Osteoblast (primary cell): ENCODE measurements around the gene TPGS1. TPM values are rescaled to one million over a fixed set of nuclear protein-coding genes. Genes with fewer than 3 reads are reported as not detected.

Experiments
- DNase-seq: peaks from one replicate; pipeline ENCODE4 v3.0.0; 2011; ENCODE audit warnings: low spot score, mixed read lengths; ENCODE audit not compliant: insufficient read length; ENCODE audit errors: missing footprints
- H2AFZ ChIP-seq: 2 replicates; pipeline ENCODE4 v1.6.0; 2011; ENCODE audit warnings: mild to moderate bottlenecking, low read length
- H3K27ac ChIP-seq: 2 replicates; pipeline ENCODE4 v1.5.1; 2011; ENCODE audit warnings: mild to moderate bottlenecking, low read depth, low read length, moderate library complexity
- H3K27me3 ChIP-seq: 2 replicates; pipeline ENCODE4 v1.6.0; 2012; ENCODE audit warnings: mild to moderate bottlenecking, control low read depth, inconsistent platforms, low read length, moderate library complexity; ENCODE audit not compliant: insufficient read depth
- H3K36me3 ChIP-seq: 2 replicates; pipeline ENCODE4 v1.5.1; 2011; ENCODE audit warnings: mild to moderate bottlenecking, low read length, control low read depth, moderate library complexity; ENCODE audit not compliant: insufficient read depth
- H3K4me1 ChIP-seq: 2 replicates; pipeline ENCODE4 v1.5.1; 2011; ENCODE audit warnings: mild to moderate bottlenecking, low read length, control low read depth, moderate library complexity; ENCODE audit not compliant: insufficient read depth
- H3K4me2 ChIP-seq: 2 replicates; pipeline ENCODE4 v1.6.0; 2011; ENCODE audit warnings: mild to moderate bottlenecking, low read length; ENCODE audit not compliant: insufficient read depth
- H3K4me3 ChIP-seq: fragments of 200-600 bp; sonication (generic); 3 replicates; pipeline ENCODE4 v1.5.1; 2012; ENCODE audit warnings: mild to moderate bottlenecking, low read length, inconsistent platforms; ENCODE audit not compliant: insufficient read depth
- H3K79me2 ChIP-seq: 2 replicates; pipeline ENCODE4 v1.6.0; 2012; ENCODE audit warnings: mild to moderate bottlenecking, low read length, control low read depth, inconsistent platforms; ENCODE audit not compliant: insufficient read depth
- H3K9me3 ChIP-seq: 2 replicates; pipeline ENCODE4 v1.5.1; 2011; ENCODE audit warnings: low read depth, low read length, control low read depth
- H4K20me1 ChIP-seq: 2 replicates; pipeline ENCODE4 v1.6.0; 2012; ENCODE audit warnings: mild to moderate bottlenecking, low read length, control low read depth; ENCODE audit not compliant: insufficient read depth
- total RNA-seq: library from RNA; depleted of rRNA; stranded (reverse); fragments of >200 nt; gene quantifications from 2 replicates; pipeline ENCODE4 v1.2.3, GENCODE V29; 2012
- TF ChIP-seq, protein P1 (sequence below): IDR thresholded peaks from 2 replicates; pipeline ENCODE4 v1.5.1; 2011; ENCODE audit warnings: mild to moderate bottlenecking, low read depth, low read length, moderate library complexity; ENCODE audit errors: extremely low read depth

TPGS1 gene
- total RNA-seq, 1 donor: 47.8 TPM

GRCh38 chr19:468587-469256 is 38.6 kb upstream of the TPGS1 start:
- Histone ChIP-seq H3K4me1 (peaks cover 3% of the 10 kb centered on the region), H3K27ac (no peak overlapping the region), H3K27me3 (no peaks in the 10 kb centered on the region), H3K9me3 (no peaks in the 10 kb centered on the region), H3K36me3 (no peaks in the 10 kb centered on the region), H3K4me2 (no peak overlapping the region), H3K79me2 (no peaks in the 10 kb centered on the region), H4K20me1 (no peaks in the 10 kb centered on the region), H2AFZ (no peak overlapping the region), H3K4me3 (no peak overlapping the region)
- TF ChIP-seq, protein P1, sequence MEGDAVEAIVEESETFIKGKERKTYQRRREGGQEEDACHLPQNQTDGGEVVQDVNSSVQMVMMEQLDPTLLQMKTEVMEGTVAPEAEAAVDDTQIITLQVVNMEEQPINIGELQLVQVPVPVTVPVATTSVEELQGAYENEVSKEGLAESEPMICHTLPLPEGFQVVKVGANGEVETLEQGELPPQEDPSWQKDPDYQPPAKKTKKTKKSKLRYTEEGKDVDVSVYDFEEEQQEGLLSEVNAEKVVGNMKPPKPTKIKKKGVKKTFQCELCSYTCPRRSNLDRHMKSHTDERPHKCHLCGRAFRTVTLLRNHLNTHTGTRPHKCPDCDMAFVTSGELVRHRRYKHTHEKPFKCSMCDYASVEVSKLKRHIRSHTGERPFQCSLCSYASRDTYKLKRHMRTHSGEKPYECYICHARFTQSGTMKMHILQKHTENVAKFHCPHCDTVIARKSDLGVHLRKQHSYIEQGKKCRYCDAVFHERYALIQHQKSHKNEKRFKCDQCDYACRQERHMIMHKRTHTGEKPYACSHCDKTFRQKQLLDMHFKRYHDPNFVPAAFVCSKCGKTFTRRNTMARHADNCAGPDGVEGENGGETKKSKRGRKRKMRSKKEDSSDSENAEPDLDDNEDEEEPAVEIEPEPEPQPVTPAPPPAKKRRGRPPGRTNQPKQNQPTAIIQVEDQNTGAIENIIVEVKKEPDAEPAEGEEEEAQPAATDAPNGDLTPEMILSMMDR: no peak
- no peak for DNase-seq

DNA sequence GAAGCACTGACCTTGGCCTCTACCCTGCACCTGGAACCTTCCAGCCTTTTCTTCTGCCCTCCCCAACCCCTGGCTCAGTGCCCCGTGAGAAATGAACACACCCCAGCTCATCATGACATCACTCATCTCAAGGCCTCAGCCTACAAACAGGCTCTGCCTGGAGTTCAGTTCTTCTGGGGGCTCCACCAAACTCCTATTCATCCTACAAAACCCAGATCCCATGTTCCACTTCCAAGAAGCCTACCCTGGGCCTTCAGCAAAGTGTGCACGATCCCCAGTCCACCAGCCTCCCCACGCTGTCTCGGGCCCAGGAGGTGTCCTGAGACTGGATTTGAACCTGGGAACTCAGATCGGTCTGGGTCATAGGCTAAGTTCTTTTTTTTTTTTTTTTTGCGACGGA is 37.5 kb upstream of the TPGS1 start:
- Histone ChIP-seq H3K27ac (no peak overlapping the region), H2AFZ (no peak overlapping the region), H3K4me2 (no peak overlapping the region), H3K79me2 (no peaks in the 10 kb centered on the region), H3K36me3 (no peaks in the 10 kb centered on the region), H3K27me3 (no peaks in the 10 kb centered on the region), H3K4me3 (no peak overlapping the region), H4K20me1 (no peaks in the 10 kb centered on the region), H3K4me1 (peaks cover 8% of the 10 kb centered on the region), H3K9me3 (no peaks in the 10 kb centered on the region)
- TF ChIP-seq, protein P1: no peak
- no peak for DNase-seq

DNA sequence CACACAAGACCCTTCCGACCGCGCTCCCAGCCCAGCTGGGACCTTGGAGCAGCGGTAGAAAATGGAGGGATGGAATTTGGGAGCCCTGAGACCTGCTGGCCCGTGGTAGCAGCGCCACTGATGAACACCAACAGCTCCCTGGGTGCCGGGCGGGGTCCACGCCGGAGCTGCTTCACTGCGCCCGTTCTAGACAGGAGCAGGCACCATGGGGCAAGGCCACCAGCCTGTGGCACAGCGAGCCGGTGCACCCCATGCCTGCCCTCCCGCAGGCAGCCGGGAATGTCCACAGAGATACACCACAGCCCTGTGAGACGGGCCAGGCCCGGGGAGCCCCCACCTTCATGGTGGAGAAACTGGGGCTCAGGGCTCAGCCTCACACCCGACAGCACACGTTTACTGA is 36.6 kb upstream of the TPGS1 start:
- DNase-seq: no peak
- TF ChIP-seq, protein P1: no peak
- peaks cover 8% of the 10 kb centered on the region for H3K4me1 ChIP-seq
- no peak overlapping the region for H3K27ac ChIP-seq
- H3K4me3 ChIP-seq: no peak overlapping the region
- no peak overlapping the region for H2AFZ ChIP-seq
- peaks cover 4% of the 10 kb centered on the region for H3K27me3 ChIP-seq
- no peaks in the 10 kb centered on the region for H4K20me1 ChIP-seq
- no peaks in the 10 kb centered on the region for H3K9me3 ChIP-seq
- no peak overlapping the region for H3K4me2 ChIP-seq
- no peaks in the 10 kb centered on the region for H3K36me3 ChIP-seq
- H3K79me2 ChIP-seq: no peaks in the 10 kb centered on the region

GRCh38 chr19:472005-472858 is 35.1 kb upstream of the TPGS1 start:
- Histone ChIP-seq H3K4me3 (no peak overlapping the region), H3K27ac (no peak overlapping the region), H3K79me2 (no peaks in the 10 kb centered on the region), H2AFZ (no peak overlapping the region), H3K27me3 (peaks cover 4% of the 10 kb centered on the region), H3K4me1 (peaks cover 8% of the 10 kb centered on the region), H3K36me3 (no peaks in the 10 kb centered on the region), H3K9me3 (no peaks in the 10 kb centered on the region), H4K20me1 (no peaks in the 10 kb centered on the region), H3K4me2 (no peak overlapping the region)
- TF ChIP-seq, protein P1: no peak
- DNase-seq: peak; percentile 88
